HG03469 (cell line): ENCODE data around the gene ARHGEF16.

Experiments used
- ATAC-seq: cut with Tn5 transposase; IDR thresholded peaks from one replicate; pipeline ENCODE4 v1.9.1; 2021; ENCODE audit warnings: mild to moderate bottlenecking, moderate library complexity, moderate number of reproducible peaks; ENCODE audit not compliant: unreplicated experiment

Gene ARHGEF16

DNA sequence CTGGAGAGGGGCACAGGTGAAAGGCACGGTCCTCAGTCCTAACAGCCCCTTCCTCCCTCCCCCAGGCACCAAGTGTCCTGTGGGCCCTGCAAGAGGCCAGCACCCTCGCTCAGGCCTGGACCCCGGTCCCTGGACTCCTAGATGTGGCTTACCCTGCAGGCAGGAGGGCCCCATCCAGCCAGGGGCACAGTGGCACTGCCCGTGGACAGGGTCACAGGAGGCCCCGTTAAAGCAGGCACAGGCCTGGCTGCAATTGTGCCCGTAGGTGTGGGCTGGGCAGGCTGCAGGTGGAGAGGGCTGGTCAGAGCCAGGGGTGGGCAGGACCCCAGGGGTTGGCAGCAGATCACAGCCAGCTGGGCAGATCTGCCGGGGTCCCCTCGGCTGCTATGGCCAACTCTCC lies 44.5 kb downstream of the ARHGEF16 start:
- ATAC-seq, result no peak

- no peak for ATAC-seq
Observed at GRCh38 chr1:3499611-3500010, 45.1 kb downstream of the ARHGEF16 start.

DNA sequence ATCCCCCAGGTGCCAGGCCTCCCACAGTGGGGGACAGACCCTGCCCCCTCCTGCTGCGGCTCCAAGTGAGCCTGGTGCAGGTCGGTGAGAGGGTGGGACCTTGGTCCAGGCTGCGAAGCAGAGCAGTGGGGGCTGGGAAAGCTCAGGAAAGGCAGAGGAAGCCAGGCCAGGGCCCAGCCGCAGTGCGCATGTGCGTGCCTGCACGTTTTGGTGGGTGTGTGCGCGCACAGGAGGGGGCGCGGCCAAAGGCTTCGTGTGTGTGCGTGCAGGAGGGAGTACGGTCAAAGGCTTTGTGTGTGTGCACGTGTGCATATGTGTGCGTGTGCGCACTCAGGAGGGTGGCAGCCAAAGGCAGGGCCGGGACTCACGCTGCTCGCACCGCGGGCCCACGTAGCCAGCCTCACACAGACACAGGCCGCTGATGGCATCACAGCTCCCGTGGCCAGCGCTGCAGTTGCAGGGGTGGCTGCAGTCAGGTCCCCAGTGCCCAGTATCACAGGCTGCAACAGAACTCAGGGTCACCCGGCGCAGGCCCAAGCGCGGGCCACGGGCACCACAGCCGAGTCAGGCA lies 45.9 kb downstream of the ARHGEF16 start:
- no peak for ATAC-seq

GRCh38 chr1:3501437-3501836 lies 47.0 kb downstream of the ARHGEF16 start:
- ATAC-seq, result no peak

GRCh38 chr1:3501856-3502640 lies 47.6 kb downstream of the ARHGEF16 start:
- ATAC-seq, result no peak

DNA sequence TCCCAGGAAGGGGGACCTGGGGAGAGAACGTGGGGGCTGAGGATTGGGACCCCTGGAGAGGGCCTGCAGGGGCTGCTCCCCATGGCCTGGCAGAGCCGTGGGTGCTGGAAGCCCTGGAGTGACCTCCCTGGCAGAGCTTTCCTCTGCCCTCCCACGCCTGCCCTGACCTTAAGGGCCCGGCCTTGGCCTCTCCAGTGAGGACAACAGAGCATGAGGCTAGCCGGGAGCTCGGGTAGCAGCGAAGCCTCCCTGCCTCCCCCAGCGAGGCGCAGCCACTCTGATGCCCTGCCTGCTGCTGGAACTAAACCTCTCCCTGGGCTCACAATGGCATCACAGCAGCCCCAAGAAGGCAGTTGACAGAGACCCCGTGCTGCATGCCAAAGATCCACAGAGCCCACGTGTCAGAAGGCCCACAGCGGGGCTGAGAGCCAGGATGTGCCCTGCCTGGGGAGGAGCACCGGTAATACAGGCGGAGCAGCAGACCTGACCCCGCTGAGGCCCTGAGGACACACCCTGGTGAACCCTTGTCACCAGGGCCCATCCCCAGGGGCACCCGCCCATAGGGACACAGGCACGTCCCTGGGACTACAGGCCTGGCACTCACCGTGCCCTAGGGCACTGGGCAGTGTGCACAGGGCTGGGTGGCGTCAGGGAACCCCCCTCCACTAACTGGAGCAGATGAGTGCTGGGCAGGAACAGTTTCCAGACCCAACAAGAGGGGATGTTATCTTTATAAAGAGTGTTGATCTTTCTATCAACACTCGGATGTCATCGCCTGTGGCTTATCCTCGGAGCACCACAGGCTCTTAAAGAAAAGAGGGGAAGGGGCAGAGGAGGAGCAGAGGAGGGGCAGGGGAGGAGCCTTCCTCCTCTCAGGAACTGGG lies 48.4 kb downstream of the ARHGEF16 start:
- ATAC-seq, result no peak

DNA sequence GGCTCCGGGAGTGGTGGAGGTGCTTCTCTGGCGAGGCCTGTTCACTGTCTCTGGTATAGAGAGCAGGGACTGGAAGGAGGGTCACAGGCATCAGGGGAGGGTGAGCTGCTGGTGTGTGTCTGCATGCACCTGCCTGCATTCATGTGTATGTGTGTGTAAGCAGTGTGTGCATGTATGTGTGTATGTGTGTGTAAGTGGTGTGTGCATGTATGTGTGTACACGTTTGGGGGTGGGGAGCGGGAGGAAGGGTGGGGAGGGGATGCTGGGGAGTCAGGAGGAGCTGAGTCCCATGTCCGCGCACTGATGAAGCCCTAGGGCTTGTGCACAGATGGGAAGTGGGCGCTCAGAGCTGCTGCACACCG lies 49.0 kb downstream of the ARHGEF16 start:
- no peak for ATAC-seq

DNA sequence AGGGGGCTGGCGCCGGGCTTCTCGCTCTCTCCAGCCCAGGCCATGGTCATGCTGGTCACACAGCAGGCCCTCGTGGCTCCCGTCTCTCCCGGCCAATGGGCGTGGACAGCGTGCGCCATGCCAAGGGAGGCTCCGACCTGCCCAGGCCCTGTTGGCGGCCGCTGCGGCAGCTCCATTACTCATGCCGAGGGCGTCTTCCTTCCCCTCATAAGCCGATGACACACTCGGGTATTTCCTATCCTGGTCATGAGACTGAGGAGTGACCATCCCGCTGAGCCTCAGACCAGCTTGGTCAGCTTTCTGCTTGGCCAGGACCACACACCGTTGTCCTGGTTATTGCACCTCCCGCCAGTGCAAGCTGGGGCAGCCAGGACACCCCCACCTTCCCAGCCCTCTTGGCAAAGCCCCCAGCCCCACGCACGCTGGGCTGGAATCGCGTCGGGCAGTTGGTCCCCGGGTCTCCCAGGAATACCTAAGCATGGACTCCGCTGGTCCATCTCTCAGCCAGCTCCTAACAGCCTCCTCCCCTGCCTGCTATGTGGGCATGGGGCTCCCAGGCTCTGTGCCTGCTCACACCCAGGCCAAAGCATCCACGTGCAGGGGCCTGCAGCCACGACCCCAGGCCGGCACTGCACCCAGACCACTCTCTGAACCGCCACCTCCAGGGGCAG lies 49.8 kb downstream of the ARHGEF16 start:
- ATAC-seq, result no peak

GRCh38 chr1:3504822-3505153 lies 50.3 kb downstream of the ARHGEF16 start:
- no peak for ATAC-seq

DNA sequence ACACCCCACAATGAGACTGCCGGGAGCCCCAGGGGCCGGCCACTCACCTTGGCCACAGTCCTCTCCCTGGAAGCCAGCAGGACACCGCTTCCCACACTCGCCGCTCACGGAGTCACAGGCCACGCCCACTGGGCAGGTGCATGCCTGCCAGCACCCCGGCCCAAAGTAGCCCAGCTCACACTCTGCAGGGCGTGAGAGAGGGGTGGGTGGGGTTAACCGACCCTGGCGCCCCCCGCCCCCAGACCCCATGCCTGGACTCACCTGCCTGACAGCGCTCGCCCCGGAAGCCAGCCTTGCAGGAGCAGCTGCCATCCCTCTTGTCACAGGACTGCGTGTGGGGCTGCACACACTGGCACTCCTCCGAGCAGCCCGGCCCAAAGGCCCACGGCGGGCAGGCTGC lies 50.7 kb downstream of the ARHGEF16 start:
- ATAC-seq, result no peak

DNA sequence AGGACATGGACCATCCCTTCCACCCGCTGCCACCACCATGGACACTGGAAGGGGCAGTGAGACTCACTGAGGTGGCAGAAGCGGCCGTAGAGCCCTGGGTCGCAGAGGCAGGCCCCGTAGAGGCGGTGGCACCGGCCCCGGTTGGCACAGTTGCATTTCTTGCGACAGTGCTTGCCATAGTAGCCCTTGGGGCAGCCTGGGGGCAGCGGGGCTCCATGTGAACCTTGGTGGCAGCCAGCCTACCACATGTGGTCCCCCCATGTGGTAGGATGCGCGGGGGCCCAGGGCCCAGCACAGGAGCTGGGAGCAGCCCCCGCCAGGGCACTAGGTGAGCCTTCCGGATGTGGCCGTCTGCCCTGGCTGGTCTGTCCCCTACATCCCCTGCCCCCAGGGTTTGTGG lies 51.6 kb downstream of the ARHGEF16 start:
- ATAC-seq, result no peak

GRCh38 chr1:3506943-3507342 lies 52.5 kb downstream of the ARHGEF16 start:
- no peak for ATAC-seq

DNA sequence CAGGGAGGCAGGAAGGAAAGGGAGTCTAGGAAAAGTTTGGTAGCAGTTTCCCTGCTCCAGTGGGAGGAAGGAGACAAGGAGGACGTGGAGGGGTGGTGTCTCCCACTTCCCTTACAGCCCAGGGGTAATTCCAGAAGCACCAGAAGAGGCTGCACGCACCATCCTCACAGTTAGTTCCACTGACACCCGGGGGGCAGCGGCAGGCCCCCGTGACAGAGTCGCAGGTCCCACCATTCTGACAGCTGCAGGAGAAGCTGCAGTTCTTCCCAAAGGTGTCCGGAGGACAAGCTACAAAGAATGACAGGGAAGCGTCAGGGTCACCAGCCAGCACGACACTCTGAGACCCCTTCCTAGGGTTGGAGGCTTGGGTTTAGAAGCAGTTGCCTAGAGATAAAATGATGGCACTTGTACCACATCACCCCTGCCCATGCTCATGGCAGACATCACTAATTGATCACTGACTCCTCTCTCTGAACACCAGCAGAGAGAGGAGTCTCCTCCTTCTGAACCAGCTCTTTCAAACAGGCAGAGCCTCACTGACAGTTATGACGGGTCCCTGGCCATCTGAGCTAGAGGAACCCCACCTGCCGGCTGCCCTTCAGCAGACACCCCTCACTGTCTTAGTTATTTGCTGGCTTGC lies 53.3 kb downstream of the ARHGEF16 start:
- no peak for ATAC-seq

DNA sequence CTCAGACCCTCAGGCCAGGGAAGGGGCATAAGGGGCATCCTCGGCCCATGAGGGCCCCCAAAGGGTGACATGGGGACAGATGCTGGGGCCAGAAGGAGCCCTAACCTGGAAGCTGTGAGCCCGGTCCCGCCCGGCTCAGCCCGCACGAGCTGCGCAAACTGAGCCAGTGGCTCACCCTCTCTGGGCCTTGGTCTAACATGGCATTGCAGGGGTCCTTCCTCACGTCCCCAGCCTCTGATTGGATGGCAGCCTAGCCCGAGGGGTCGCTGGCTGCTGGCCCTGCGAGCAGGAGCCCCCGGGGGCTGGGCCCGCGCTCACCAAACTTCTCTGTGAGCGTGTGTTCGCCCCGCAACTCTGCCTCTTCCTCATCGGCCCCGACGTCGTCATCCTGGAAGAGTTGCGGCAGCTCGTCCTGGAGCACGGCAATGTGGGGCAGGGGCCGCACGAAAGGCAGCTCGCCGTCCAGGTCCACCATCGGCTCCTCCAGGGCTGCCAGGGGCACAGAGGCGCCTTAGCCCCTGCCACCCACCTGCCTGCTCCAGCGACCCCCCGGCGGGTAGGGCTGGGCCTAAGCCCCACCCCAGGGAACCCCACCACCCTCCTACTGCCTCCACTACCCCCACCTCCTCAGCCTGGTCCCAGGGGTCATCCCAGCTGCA lies 54.4 kb downstream of the ARHGEF16 start:
- no peak for ATAC-seq

GRCh38 chr1:3509721-3510120 lies 55.3 kb downstream of the ARHGEF16 start:
- ATAC-seq, result no peak

- ATAC-seq, result no peak
Observed at GRCh38 chr1:3510136-3510955, 55.9 kb downstream of the ARHGEF16 start.

GRCh38 chr1:3510956-3511250 lies 56.4 kb downstream of the ARHGEF16 start:
- ATAC-seq, result no peak

GRCh38 chr1:3511306-3511705 lies 56.8 kb downstream of the ARHGEF16 start:
- ATAC-seq, result no peak

- ATAC-seq, result no peak
Observed at GRCh38 chr1:3511856-3512255, 57.4 kb downstream of the ARHGEF16 start.

- ATAC-seq, result no peak
Observed at GRCh38 chr1:3514404-3514803, 59.9 kb downstream of the ARHGEF16 start.
